ENCODE data around the gene BEND4. TPM values are rescaled to one million over a fixed set of nuclear protein-coding genes. Genes with fewer than 3 reads are reported as not detected.
"Not testable (repeated sequence)": the region's sequence is repeated elsewhere in the genome, so short reads cannot be mapped to it uniquely, and the experiment has no call there.

The BEND4 gene
- total RNA-seq, 1 experiment from 2014 or later, result not detected

DNA sequence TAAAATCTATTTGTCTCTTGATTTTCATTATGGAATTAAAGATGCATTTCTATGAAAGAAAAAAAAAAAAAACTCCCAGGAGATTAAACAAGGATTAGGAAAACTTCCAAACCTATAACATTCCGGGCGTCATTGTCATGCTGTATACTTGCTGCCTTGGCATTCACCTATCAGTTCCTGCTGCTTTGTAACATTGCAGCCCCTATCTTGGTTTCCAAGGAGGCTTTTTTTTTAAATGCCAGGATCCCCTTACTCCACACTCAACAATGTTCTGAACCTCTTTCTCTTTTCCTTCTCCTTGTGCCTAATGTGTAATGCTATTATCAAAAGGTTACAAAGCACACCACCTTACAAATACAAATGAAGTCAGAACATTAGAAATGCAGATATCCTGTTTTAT, 20.5 kb upstream of the BEND4 start:
- Histone ChIP-seq H3F3A (ENCODE audit: low read length, unreplicated experiment) (no peaks in the 10 kb centered on the region), H3K4me3 (ENCODE audit: low read length) (no peak overlapping the region), H3K9me3 (ENCODE audit: low read length) (no peaks in the 10 kb centered on the region), H3K27ac (ENCODE audit: low read length) (no peak overlapping the region), H3K9ac (ENCODE audit: low read length) (no peak overlapping the region), H2AFZ (ENCODE audit: low read length) (no peak overlapping the region), H4K20me1 (ENCODE audit: low read length) (no peaks in the 10 kb centered on the region), H3K27me3 (ENCODE audit: low read length) (no peaks in the 10 kb centered on the region), H3K9me2 (replicated peaks; ENCODE audit: low read length) (no peaks in the 10 kb centered on the region), H3K4me1 (ENCODE audit: insufficient read depth, low read length) (no peaks in the 10 kb centered on the region), H3K79me2 (ENCODE audit: low read length) (no peaks in the 10 kb centered on the region), H3K4me2 (ENCODE audit: low read length) (no peak overlapping the region), H3K36me3 (ENCODE audit: low read depth, low read length) (no peaks in the 10 kb centered on the region)
- intact Hi-C loops (cut with micrococcal nuclease), result no loop called here
- ChIA-PET POLR2A (ENCODE audit: unreplicated experiment) (no interaction called here), CTCF (no interaction called here)
- BruUV-seq (replicated peaks), result no TSS peak
- ATAC-seq, result no peak
- DNase-seq, result peak; percentile 19
- no peak for TF ChIP-seq EZH2 (IDR thresholded peaks at IDR 0.05; ENCODE audit: low read length, unreplicated experiment)
- TF ChIP-seq, protein P1, sequence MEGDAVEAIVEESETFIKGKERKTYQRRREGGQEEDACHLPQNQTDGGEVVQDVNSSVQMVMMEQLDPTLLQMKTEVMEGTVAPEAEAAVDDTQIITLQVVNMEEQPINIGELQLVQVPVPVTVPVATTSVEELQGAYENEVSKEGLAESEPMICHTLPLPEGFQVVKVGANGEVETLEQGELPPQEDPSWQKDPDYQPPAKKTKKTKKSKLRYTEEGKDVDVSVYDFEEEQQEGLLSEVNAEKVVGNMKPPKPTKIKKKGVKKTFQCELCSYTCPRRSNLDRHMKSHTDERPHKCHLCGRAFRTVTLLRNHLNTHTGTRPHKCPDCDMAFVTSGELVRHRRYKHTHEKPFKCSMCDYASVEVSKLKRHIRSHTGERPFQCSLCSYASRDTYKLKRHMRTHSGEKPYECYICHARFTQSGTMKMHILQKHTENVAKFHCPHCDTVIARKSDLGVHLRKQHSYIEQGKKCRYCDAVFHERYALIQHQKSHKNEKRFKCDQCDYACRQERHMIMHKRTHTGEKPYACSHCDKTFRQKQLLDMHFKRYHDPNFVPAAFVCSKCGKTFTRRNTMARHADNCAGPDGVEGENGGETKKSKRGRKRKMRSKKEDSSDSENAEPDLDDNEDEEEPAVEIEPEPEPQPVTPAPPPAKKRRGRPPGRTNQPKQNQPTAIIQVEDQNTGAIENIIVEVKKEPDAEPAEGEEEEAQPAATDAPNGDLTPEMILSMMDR (conservative IDR thresholded peaks at IDR 0.05; ENCODE audit: low read depth, low read length), result no peak
- no peak for TF ChIP-seq EZH2phosphoT487 (IDR thresholded peaks at IDR 0.05; ENCODE audit: borderline replicate concordance, low read length)

DNA sequence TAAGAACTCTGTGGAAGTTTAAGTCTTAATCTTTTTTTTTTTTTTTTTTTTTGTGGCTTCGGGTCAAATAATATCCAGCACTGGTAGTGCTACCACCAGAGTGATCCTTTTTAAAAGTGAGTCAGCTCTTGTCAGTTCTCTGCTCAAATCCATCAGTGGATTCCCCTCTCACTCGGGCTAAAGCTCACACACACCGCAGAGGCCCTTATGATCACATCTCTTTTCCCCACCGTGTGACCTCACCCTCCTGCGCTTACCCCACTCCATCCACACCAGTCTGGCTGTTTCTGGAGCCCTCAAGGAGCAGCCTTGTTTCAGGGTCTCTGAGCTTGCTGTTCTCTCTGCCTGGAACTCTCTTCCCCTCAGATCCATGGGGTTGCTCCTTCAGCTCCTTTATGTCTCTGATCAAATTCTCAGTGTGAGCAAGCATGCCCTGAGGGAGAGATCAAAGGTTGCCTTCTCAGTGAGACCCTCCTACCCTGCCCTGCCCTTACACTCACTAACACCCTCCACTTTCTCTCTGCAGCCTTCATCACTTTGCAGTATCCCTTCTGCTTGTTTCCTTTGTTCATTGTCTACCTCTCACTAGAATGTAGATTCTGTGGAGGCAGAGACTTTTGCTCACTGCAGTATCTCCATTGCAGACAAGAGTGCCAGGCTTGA, 19.8 kb upstream of the BEND4 start:
- H3K9me3 ChIP-seq (ENCODE audit: low read length), result no peaks in the 10 kb centered on the region
- POLR2A ChIA-PET (ENCODE audit: unreplicated experiment), result no interaction called here
- CTCF ChIA-PET, result no interaction called here
- no peaks in the 10 kb centered on the region for H3K79me2 ChIP-seq (ENCODE audit: low read length)
- intact Hi-C loops (cut with micrococcal nuclease), result no loop called here
- no peaks in the 10 kb centered on the region for H3K27me3 ChIP-seq (ENCODE audit: low read length)
- no TSS peak for BruUV-seq (replicated peaks)
- H3K9me2 ChIP-seq (replicated peaks; ENCODE audit: low read length), result no peaks in the 10 kb centered on the region
- no peak overlapping the region for H3K27ac ChIP-seq (ENCODE audit: low read length)
- no peak for DNase-seq
- H4K20me1 ChIP-seq (ENCODE audit: low read length), result no peaks in the 10 kb centered on the region
- TF ChIP-seq, protein P1 (conservative IDR thresholded peaks at IDR 0.05; ENCODE audit: low read depth, low read length), result no peak
- TF ChIP-seq EZH2 (IDR thresholded peaks at IDR 0.05; ENCODE audit: low read length, unreplicated experiment) (no peak), EZH2phosphoT487 (IDR thresholded peaks at IDR 0.05; ENCODE audit: borderline replicate concordance, low read length) (no peak)
- H3K4me2 ChIP-seq (ENCODE audit: low read length), result no peak overlapping the region
- no peak for ATAC-seq
- H3K4me1 ChIP-seq (ENCODE audit: insufficient read depth, low read length), result no peaks in the 10 kb centered on the region
- no peak overlapping the region for H2AFZ ChIP-seq (ENCODE audit: low read length)
- H3F3A ChIP-seq (ENCODE audit: low read length, unreplicated experiment), result no peaks in the 10 kb centered on the region
- no peak overlapping the region for H3K4me3 ChIP-seq (ENCODE audit: low read length)
- no peak overlapping the region for H3K9ac ChIP-seq (ENCODE audit: low read length)
- no peaks in the 10 kb centered on the region for H3K36me3 ChIP-seq (ENCODE audit: low read depth, low read length)

DNA sequence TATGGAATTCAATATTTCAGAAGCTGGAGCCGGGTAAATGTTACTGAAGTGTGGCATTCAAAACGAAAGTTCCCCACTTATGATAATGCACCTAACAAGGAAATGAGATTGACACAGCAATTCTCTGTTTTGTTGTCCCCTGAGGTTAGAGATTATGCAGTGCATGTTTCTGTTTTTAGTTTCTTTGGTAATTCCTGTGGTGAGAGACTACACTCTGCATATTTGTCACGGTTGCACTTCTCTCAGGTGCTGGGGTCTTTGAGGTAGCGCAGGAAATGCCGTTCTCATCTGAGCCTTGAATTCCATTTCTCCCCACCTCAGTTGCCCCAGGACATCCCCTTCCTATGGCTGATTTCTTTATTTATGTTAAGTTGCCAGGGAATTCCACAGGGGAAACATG, 15.3 kb upstream of the BEND4 start:
- no peaks in the 10 kb centered on the region for H3F3A ChIP-seq (ENCODE audit: low read length, unreplicated experiment)
- H3K9me2 ChIP-seq (replicated peaks; ENCODE audit: low read length), result no peaks in the 10 kb centered on the region
- H3K79me2 ChIP-seq (ENCODE audit: low read length), result no peaks in the 10 kb centered on the region
- H3K4me2 ChIP-seq (ENCODE audit: low read length), result no peak overlapping the region
- intact Hi-C loops (cut with micrococcal nuclease), result no loop called here
- H3K9me3 ChIP-seq (ENCODE audit: low read length), result no peaks in the 10 kb centered on the region
- no peaks in the 10 kb centered on the region for H3K36me3 ChIP-seq (ENCODE audit: low read depth, low read length)
- ChIA-PET POLR2A (ENCODE audit: unreplicated experiment) (no interaction called here), CTCF (no interaction called here)
- H3K27ac ChIP-seq (ENCODE audit: low read length), result no peak overlapping the region
- no peak overlapping the region for H2AFZ ChIP-seq (ENCODE audit: low read length)
- H3K9ac ChIP-seq (ENCODE audit: low read length), result no peak overlapping the region
- BruUV-seq (replicated peaks), result no TSS peak
- no peaks in the 10 kb centered on the region for H3K4me1 ChIP-seq (ENCODE audit: insufficient read depth, low read length)
- H4K20me1 ChIP-seq (ENCODE audit: low read length), result no peaks in the 10 kb centered on the region
- TF ChIP-seq EZH2 (IDR thresholded peaks at IDR 0.05; ENCODE audit: low read length, unreplicated experiment) (no peak), EZH2phosphoT487 (IDR thresholded peaks at IDR 0.05; ENCODE audit: borderline replicate concordance, low read length) (no peak)
- TF ChIP-seq, protein P1 (conservative IDR thresholded peaks at IDR 0.05; ENCODE audit: low read depth, low read length), result no peak
- DNase-seq (no peak), ATAC-seq (no peak)
- H3K27me3 ChIP-seq (ENCODE audit: low read length), result no peaks in the 10 kb centered on the region
- no peak overlapping the region for H3K4me3 ChIP-seq (ENCODE audit: low read length)

DNA sequence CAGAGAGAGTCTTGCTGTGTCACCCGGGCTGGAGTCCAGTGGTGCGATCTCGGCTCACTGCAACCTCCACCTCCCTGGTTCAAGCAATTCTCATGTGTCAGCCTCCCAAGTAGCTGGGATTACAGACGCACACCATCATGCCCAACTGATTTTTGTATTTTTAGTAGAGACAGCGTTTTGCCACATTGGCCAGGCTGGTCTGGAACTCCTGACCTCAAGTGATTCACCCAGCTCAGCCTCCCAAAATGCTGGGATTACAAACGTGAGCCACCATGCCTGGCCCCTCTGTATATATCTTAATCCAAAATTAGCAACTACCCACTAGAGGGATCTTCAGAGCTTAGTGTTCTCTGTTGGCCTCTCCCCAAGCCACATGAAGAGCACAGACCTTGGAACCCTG, 13.7 kb upstream of the BEND4 start:
- H3K4me1 ChIP-seq (ENCODE audit: insufficient read depth, low read length); H3K27me3 ChIP-seq (ENCODE audit: low read length); H3K79me2 ChIP-seq (ENCODE audit: low read length); H3K4me3 ChIP-seq (ENCODE audit: low read length); H3K4me2 ChIP-seq (ENCODE audit: low read length); H2AFZ ChIP-seq (ENCODE audit: low read length); H3F3A ChIP-seq (ENCODE audit: low read length, unreplicated experiment); DNase-seq; H3K9ac ChIP-seq (ENCODE audit: low read length); H3K27ac ChIP-seq (ENCODE audit: low read length); H3K36me3 ChIP-seq (ENCODE audit: low read depth, low read length); intact Hi-C loops (cut with micrococcal nuclease); CTCF ChIA-PET; H4K20me1 ChIP-seq (ENCODE audit: low read length); BruUV-seq (replicated peaks); ATAC-seq; H3K9me3 ChIP-seq (ENCODE audit: low read length); H3K9me2 ChIP-seq (replicated peaks; ENCODE audit: low read length): not testable (repeated sequence)
- POLR2A ChIA-PET (ENCODE audit: unreplicated experiment), result interaction anchor here (0.7 kb wide), 1 partner anchor 391 kb away, joined by 11 read pairs; no protein-coding TSS in a partner anchor
